ENCODE measurements around the gene ZC3H14.

Gene ZC3H14

GRCh38 chr14:88541324-88541723 is 21.5 kb upstream of the ZC3H14 start:
- no peak for TF ChIP-seq TAF1 (IDR thresholded peaks at IDR 0.05; ENCODE audit: borderline replicate concordance, insufficient read depth, low read length)
- TF ChIP-seq, protein P1, sequence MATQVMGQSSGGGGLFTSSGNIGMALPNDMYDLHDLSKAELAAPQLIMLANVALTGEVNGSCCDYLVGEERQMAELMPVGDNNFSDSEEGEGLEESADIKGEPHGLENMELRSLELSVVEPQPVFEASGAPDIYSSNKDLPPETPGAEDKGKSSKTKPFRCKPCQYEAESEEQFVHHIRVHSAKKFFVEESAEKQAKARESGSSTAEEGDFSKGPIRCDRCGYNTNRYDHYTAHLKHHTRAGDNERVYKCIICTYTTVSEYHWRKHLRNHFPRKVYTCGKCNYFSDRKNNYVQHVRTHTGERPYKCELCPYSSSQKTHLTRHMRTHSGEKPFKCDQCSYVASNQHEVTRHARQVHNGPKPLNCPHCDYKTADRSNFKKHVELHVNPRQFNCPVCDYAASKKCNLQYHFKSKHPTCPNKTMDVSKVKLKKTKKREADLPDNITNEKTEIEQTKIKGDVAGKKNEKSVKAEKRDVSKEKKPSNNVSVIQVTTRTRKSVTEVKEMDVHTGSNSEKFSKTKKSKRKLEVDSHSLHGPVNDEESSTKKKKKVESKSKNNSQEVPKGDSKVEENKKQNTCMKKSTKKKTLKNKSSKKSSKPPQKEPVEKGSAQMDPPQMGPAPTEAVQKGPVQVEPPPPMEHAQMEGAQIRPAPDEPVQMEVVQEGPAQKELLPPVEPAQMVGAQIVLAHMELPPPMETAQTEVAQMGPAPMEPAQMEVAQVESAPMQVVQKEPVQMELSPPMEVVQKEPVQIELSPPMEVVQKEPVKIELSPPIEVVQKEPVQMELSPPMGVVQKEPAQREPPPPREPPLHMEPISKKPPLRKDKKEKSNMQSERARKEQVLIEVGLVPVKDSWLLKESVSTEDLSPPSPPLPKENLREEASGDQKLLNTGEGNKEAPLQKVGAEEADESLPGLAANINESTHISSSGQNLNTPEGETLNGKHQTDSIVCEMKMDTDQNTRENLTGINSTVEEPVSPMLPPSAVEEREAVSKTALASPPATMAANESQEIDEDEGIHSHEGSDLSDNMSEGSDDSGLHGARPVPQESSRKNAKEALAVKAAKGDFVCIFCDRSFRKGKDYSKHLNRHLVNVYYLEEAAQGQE (IDR thresholded peaks at IDR 0.05; ENCODE audit: insufficient read depth in 1 of 2, low read depth in 2 of 2, low read length in 2 of 2), result no peak
- TF ChIP-seq POLR2AphosphoS5 (IDR thresholded peaks at IDR 0.05; ENCODE audit: low read depth, low read length), result no peak
- no peak for TF ChIP-seq SIN3A (IDR thresholded peaks at IDR 0.05; ENCODE audit: borderline replicate concordance, insufficient read depth, low read length)
- no peak for TF ChIP-seq FOXP2 (optimal IDR thresholded peaks at IDR 0.05; ENCODE audit: borderline replicate concordance, extremely low read depth, extremely low read length, insufficient read depth)

DNA sequence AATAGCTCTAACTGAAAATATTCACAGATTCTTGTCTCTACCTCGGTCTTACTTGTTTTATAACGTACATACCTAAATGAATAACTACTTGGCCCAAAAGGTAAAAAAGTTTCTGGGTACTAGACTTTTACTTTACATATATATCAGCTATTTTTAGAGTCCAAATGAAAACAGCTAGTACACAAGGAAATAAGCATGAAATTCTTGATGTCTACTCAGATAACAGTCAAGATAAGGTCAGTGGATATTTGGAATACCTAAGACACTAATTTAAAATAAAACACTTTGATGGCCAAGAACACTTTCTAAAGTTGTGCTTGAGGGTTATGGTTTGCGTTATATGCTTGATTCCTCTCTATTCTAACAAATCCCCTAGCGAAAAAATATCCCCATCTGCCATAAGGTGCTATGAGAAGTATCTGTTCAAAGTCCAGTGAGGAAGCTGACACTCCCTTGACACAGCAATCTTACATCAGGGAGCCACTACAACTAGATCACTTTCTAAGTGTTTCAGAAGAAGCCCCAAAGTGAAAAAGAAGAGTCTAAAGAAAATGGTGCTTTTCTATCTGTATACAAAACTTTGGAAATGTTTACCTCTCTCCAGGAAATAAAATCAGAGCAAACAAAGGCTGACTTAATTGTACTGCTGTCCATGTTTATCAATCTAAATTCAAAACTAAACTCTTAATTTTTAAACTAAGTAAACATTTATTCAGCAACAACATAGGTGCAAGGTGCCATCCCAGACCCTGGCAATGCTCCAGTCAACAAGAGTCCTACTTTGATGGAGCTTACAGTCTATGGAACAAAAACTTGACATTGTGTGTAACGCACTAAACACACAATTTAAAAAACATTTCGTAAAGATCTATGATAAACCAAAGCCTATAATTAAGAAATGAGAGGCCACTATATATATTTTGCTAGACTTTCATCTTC is 19.7 kb upstream of the ZC3H14 start:
- no peak for TF ChIP-seq FOXP2 (optimal IDR thresholded peaks at IDR 0.05; ENCODE audit: borderline replicate concordance, extremely low read depth, extremely low read length, insufficient read depth)
- no peak for TF ChIP-seq POLR2AphosphoS5 (IDR thresholded peaks at IDR 0.05; ENCODE audit: low read depth, low read length)
- TF ChIP-seq SIN3A (IDR thresholded peaks at IDR 0.05; ENCODE audit: borderline replicate concordance, insufficient read depth, low read length), result no peak
- TF ChIP-seq, protein P1 (IDR thresholded peaks at IDR 0.05; ENCODE audit: insufficient read depth in 1 of 2, low read depth in 2 of 2, low read length in 2 of 2), result no peak
- TF ChIP-seq TAF1 (IDR thresholded peaks at IDR 0.05; ENCODE audit: borderline replicate concordance, insufficient read depth, low read length), result no peak

- TF ChIP-seq POLR2AphosphoS5 (IDR thresholded peaks at IDR 0.05; ENCODE audit: low read depth, low read length) (no peak), FOXP2 (optimal IDR thresholded peaks at IDR 0.05; ENCODE audit: borderline replicate concordance, extremely low read depth, extremely low read length, insufficient read depth) (no peak), SIN3A (IDR thresholded peaks at IDR 0.05; ENCODE audit: borderline replicate concordance, insufficient read depth, low read length) (no peak), TAF1 (IDR thresholded peaks at IDR 0.05; ENCODE audit: borderline replicate concordance, insufficient read depth, low read length) (no peak)
- TF ChIP-seq, protein P1 (IDR thresholded peaks at IDR 0.05; ENCODE audit: insufficient read depth in 1 of 2, low read depth in 2 of 2, low read length in 2 of 2), result no peak
Observed at GRCh38 chr14:88545256-88545655, 17.6 kb upstream of the ZC3H14 start.

- TF ChIP-seq TAF1 (IDR thresholded peaks at IDR 0.05; ENCODE audit: borderline replicate concordance, insufficient read depth, low read length) (no peak), FOXP2 (optimal IDR thresholded peaks at IDR 0.05; ENCODE audit: borderline replicate concordance, extremely low read depth, extremely low read length, insufficient read depth) (no peak)
Observed at GRCh38 chr14:88546621-88547385, 16.0 kb upstream of the ZC3H14 start.

DNA sequence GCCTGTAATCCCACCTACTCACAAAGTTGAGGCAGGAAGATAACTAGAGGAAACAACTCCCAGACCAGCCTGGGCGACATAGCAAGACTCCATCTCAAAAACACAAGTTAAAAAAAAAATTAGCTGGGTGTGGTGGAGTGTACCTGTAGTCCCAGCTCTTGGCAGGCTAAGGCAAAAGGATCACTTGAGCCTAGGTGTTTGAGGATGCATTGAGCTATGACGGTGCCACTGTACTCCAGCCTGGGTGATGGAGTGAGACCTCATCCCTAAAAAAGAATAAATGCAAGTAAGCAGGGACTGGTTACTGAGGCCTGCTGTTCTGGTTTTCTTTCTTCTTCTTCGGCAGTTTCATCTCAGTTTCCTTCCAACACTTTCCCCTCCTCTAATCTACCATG is 15.5 kb upstream of the ZC3H14 start:
- TF ChIP-seq FOXP2 (optimal IDR thresholded peaks at IDR 0.05; ENCODE audit: borderline replicate concordance, extremely low read depth, extremely low read length, insufficient read depth) (no peak), POLR2AphosphoS5 (IDR thresholded peaks at IDR 0.05; ENCODE audit: low read depth, low read length) (no peak), SIN3A (IDR thresholded peaks at IDR 0.05; ENCODE audit: borderline replicate concordance, insufficient read depth, low read length) (no peak), TAF1 (IDR thresholded peaks at IDR 0.05; ENCODE audit: borderline replicate concordance, insufficient read depth, low read length) (no peak)
- TF ChIP-seq, protein P1 (IDR thresholded peaks at IDR 0.05; ENCODE audit: insufficient read depth in 1 of 2, low read depth in 2 of 2, low read length in 2 of 2), result no peak
